CD4-positive, alpha-beta T cell treated with Interleukin-4 for 1 hour (primary cell): ENCODE data around the gene SLC1A3.
"Not testable (repeated sequence)": the region's sequence is repeated elsewhere in the genome, so short reads cannot be mapped to it uniquely, and the experiment has no call there.

Source experiments
- DNase-seq, 2 donors: peaks; one replicate each; pipeline ENCODE4 v3.0.0-alpha.2; 2020 to 2022

SLC1A3 gene

GRCh38 chr5:36606428-36607113, at the start of gene SLC1A3:
SLC1A3 (plus strand) TSS chr5:36606606; CDS start chr5:36608424, 1,818 bp downstream.
- DNase-seq = peak in 1 of 2 donors; percentile 14

GRCh38 chr5:36558641-36559040, 47.8 kb upstream of the SLC1A3 start:
- DNase-seq = no peak

- no peak for DNase-seq
These were observed 44.8 kb upstream of the SLC1A3 start for GRCh38 chr5:36561601-36562000.

DNA sequence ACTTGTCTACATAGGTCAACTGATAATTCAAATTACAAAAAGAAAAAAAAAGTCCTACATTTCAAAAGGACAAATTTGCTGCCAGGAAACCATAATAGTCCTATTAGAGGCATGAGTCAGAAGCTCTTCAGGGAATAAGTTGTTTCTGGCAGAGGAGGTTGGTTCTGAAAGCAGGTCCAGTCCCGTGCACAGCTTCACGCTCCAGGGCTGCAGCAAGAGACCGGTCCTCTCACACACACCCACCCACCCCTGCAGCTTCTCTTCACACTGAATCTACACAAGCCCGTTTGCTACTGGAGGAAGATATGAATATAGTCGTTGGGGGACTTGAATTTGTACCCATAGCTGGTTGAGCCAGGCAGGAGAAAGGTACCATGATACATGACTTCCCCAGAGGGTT, 36.9 kb upstream of the SLC1A3 start:
- DNase-seq = no peak

- DNase-seq = no peak
These were observed 35.9 kb upstream of the SLC1A3 start for GRCh38 chr5:36570301-36571095.

- DNase-seq = no peak
These were observed 34.9 kb upstream of the SLC1A3 start for GRCh38 chr5:36571401-36572042.

DNA sequence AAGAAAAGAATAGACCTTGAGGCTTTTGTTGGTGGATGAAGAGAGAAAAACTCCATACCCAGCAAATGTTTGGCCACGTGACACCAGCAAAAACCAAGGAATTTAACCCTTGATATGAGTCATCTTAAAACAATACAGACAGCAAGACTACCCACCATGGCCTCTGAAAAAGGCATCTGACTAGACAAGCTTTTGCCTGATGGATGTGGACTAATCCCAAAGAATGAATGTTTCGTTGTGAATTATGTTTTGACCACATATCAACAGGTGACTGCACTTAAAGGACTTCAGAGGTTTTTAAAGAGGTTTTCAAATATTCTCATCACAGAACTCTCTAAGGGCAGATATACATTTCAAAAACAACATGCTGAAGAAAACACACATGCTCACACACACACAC, 33.0 kb upstream of the SLC1A3 start:
- DNase-seq = no peak

- no peak for DNase-seq
These were observed 31.0 kb upstream of the SLC1A3 start for GRCh38 chr5:36575361-36575781.

DNA sequence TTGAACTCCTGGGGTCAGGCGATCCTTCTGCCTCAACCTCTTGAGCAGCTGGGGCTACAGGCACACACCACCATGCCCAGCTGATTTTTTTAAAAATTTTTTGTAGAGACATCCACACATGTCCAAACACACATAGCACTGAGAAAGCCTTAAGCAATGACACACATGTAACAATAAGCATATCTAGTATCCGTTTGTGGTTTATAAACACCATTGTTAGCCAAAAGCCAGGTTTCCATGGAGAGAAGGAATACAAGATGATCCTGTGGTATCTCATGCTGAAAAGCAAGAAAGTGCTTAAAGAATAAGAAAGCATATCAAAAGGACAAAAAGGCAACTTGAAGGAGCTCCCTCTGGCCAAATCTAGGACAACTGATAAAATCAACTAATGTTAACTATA, 29.7 kb upstream of the SLC1A3 start:
- no peak for DNase-seq

DNA sequence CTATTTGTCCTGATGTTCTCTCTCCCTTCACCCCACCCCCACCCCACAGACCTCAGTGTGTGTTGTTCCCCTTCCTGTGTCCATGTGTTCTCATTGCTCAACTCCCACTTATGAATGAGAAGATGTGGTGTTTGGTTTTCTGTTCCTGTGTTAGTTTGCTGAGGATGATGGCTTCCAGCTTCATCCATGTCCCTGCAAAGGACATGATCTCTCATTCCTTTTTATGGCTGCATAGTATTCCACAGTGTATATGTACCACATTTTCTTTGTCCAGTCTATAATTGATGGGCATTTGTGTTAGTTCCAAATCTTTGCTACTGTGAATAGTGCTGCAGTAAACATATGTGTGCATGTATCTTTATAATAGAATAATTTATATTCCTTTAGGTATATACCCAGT, 26.5 kb upstream of the SLC1A3 start:
- not testable (repeated sequence) for DNase-seq

GRCh38 chr5:36581070-36581469, 25.3 kb upstream of the SLC1A3 start:
- no peak for DNase-seq

DNA sequence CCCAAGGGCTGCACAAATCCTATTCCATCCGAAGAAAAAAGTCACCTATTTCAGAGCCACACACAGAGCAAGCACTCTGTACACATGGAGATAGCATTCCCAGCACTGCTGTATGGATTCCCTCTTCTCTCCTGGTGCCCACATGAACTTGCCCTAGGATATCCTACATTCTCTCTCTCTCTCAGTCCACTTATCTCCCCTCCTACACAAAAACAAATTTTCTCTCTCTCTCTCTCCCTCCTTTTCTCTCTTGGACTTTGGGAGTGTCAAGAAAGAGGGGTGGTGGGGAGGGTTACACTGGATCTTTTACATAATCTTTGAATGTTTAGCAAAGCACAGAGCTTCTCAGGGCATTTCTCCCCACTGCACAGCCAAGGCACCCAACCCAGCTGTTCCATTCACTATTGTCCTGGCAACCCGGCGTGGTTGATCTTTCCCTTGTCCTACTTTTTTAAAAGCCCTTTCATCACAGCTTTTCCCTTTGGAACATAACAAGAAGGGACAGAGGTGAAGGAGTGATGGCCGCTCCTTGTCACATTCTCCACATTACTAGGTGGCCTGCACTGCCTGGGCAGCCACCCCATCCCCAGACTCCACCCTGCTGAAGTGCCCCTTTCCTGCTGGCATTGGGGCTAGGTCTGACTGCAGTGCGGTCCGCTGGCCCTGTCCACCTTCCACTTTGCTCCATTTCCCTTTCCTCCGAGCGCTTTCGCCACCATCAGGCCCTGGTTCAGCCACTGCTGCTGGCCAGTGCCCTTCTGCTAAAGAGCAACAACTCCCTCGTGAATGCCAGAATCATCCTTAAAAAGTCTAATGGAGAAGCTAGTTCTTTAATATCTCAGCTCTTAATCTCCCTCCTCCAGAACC, 22.2 kb upstream of the SLC1A3 start:
- DNase-seq = no peak

- DNase-seq = no peak
These were observed 20.7 kb upstream of the SLC1A3 start for GRCh38 chr5:36585701-36586100.

DNA sequence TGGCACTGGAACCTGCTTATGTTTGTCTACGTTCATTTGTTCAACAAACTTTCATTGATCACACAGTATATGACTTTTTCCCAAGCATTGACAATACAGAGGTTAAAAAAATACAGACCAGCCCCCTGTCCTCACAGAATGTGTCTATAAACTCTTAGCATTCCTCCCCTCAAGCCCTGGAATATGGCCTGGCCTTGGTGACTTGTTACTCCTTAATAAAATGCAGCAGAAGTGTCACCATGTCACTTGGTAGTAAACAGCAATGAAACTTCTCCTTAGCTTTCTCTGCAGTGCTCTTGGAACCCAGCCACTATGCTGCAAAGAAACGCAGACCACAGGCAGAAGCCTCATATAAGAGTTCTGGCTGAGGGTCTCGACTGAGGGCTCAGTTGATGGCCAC, 19.1 kb upstream of the SLC1A3 start:
- DNase-seq = no peak

- DNase-seq = not testable (repeated sequence)
These were observed 16.7 kb upstream of the SLC1A3 start for GRCh38 chr5:36589735-36590134.

DNA sequence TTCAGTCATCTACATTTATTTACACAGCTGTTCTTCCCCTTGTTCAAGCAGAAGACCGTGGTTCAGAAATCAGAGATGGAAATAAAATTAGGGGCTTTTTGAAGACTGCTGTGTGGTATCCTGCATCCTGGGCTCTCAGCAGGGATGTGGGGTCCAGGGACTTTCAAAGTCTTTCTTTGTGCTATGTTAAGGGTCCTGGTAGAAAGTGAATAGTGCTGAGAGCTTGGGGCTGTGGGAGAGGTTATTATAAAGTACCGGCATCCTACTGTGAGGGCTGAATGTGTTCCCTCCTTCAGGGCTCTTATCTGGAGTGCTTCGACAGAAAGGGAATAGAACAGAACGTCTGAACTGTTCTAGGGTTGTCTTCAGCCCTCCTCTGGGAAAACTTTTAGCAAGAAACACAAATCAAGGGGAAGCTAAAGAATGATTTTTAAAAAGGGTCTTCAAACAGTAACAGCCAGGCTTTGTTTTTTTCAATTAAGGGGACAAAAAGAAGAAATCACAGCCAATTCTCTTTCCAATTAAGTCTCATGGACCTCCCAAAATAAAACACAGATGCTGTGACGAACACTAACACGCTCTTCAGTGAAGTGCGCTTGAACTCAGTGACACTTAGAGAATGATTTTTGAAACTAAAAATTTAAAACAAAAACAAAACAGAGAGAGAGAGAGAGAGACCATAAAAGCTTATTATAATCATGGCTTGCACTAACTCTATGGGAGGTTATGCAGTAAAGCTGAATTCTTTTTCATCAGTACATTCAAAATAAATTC, 15.7 kb upstream of the SLC1A3 start:
- no peak for DNase-seq

- DNase-seq = no peak
These were observed 12.5 kb upstream of the SLC1A3 start for GRCh38 chr5:36593867-36594266.

DNA sequence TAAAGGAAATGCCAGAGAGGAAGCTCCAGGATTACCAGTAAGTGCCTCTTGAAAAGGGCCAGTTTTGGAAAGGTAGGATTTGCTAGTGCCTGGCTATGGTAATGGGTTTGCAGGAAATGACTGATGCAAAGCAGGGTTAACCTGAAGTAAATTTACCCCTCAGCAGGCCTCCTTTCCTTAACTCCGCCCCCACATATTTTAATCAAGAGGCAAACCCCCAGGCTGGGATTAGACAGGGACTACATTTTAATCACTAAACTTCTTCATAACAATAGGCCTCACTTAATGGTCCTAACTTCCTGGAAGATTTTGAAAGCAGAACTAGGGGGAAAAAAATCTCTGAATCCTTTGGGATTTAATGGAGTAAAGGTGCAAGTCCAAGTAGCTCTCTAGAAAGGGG, 10.2 kb upstream of the SLC1A3 start:
- DNase-seq = no peak

GRCh38 chr5:36596756-36597155, 9.7 kb upstream of the SLC1A3 start:
- no peak for DNase-seq

DNA sequence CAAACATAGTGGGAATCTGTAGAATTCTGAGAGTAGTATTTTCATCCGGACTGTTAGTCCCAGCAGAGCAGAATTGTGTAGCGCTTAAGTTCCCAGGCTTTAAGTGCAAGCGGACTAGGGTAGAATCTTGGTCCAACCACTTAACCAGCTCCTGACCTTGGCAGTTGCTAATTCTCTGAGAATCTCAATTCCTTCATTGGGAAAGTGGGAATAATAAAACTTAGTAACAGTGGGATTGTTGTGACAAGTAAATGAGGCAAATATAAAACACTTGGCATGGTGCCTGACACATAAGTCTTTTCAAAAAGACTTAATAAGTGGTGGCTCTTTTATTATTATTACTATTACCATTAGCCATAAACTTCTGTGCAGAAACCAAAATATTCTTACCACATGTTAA, 8.4 kb upstream of the SLC1A3 start:
- DNase-seq = no peak

DNA sequence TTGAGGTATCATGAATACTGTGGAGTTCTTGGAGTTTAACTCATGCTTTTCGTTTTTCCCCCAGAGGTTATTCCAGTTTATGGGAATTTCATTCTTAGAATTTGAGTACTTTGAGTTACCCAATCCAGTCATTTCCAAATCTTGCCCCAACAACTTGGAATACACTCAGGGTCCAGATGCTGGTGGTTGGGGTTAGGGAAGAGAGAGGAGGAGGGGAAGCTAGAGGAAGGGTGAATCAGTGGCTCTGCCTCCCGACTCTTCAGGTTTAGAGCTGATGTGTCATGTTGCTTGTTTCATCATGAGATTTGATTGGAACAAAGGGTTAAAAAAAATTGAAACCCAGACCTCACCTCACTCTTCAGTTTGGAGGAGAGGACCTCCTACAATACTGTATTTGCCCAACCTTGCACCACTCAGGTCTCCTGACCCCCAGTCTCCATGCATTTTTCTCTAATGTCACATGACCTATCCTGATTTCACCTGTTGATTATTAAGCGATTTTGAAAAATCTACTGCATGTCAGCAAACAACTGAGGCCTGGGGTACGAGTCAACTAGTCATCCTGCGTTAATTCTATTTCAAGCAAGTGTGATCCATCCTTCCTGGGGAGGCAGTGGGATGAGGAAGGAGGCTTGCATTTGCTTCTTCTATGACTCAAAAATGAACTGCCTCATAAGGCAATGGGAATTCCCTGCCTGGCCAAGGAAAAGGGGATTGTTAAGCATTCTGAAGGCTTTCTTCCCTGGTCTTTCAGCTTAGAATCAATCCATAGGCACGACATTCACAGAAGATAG, 6.2 kb upstream of the SLC1A3 start:
- no peak for DNase-seq
